GM23248 (cell line): ENCODE results near the gene NIF3L1. TPM values are rescaled to one million over a fixed set of nuclear protein-coding genes. Genes with fewer than 3 reads are reported as not detected.

Experiments used
- DNase-seq: peaks from one replicate; pipeline ENCODE4 v3.0.0-alpha.2; 2015
- H2AFZ ChIP-seq: fragments of 200-600 bp; sonication (generic); 2 replicates; pipeline ENCODE4 v1.6.1; 2016; ENCODE audit warnings: antibody characterized with exemption
- H3F3A ChIP-seq: fragments of 200-600 bp; sonication (generic); 2 replicates; pipeline ENCODE4 v1.6.1; 2016; ENCODE audit warnings: mild to moderate bottlenecking, antibody characterized with exemption, mixed run types; ENCODE audit not compliant: insufficient read depth
- H3K27ac ChIP-seq: fragments of 200-600 bp; sonication (generic); 2 replicates; pipeline ENCODE4 v1.5.1; 2016; ENCODE audit warnings: mild to moderate bottlenecking
- H3K27me3 ChIP-seq: fragments of 200-600 bp; sonication (generic); replicated peaks from 2 replicates; pipeline ENCODE4 v1.6.1; 2016; ENCODE audit warnings: mild to moderate bottlenecking; ENCODE audit not compliant: insufficient read depth
- H3K36me3 ChIP-seq: fragments of 200-600 bp; sonication (generic); 2 replicates; pipeline ENCODE4 v1.6.1; 2016; ENCODE audit warnings: low read depth, mild to moderate bottlenecking
- H3K4me1 ChIP-seq: fragments of 200-600 bp; sonication (generic); 2 replicates; pipeline ENCODE4 v1.6.1; 2016; ENCODE audit warnings: mild to moderate bottlenecking; ENCODE audit not compliant: insufficient read depth
- H3K4me2 ChIP-seq: fragments of 200-600 bp; sonication (generic); one replicate; pipeline ENCODE4 v1.6.1; 2016; ENCODE audit warnings: mild to moderate bottlenecking; ENCODE audit not compliant: unreplicated experiment
- H3K4me3 ChIP-seq: fragments of 200-600 bp; sonication (generic); 2 replicates; pipeline ENCODE4 v1.5.1; 2016; ENCODE audit warnings: mild to moderate bottlenecking
- H3K79me2 ChIP-seq: fragments of 200-600 bp; sonication (generic); 2 replicates; pipeline ENCODE4 v1.6.1; 2016; ENCODE audit warnings: mild to moderate bottlenecking; ENCODE audit not compliant: insufficient read depth
- H3K9ac ChIP-seq: fragments of 200-600 bp; sonication (generic); 2 replicates; pipeline ENCODE4 v1.6.1; 2016; ENCODE audit warnings: mild to moderate bottlenecking
- H3K9me2 ChIP-seq: fragments of 200-600 bp; sonication (generic); 2 replicates; pipeline ENCODE4 v1.6.1; 2016; ENCODE audit warnings: mixed run types, mild to moderate bottlenecking, moderate library complexity; ENCODE audit not compliant: insufficient read depth
- H3K9me3 ChIP-seq: fragments of 200-600 bp; sonication (generic); one replicate; pipeline ENCODE4 v1.6.1; 2017; ENCODE audit warnings: low read depth
- H4K20me1 ChIP-seq: fragments of 200-600 bp; sonication (generic); 2 replicates; pipeline ENCODE4 v1.6.0; 2016; ENCODE audit not compliant: insufficient read depth
- EZH2 ChIP-seq: fragments of 200-600 bp; sonication (generic); IDR thresholded peaks from 2 replicates; pipeline ENCODE4 v1.6.1; 2018; ENCODE audit warnings: antibody characterized with exemption, mild to moderate bottlenecking; ENCODE audit not compliant: insufficient read depth, poor library complexity, severe bottlenecking
- EZH2phosphoT487 ChIP-seq: fragments of 200-600 bp; sonication (generic); IDR thresholded peaks from 2 replicates; pipeline ENCODE4 v1.6.1; 2018; ENCODE audit warnings: antibody characterized with exemption, moderate library complexity, mild to moderate bottlenecking, low read depth; ENCODE audit not compliant: insufficient read depth
- WGBS, 2 experiments: methylation state at CpG; one replicate each; pipeline ENCODE4 v1.1.6; 2015 to 2017; ENCODE audit warnings: low lambda C conversion rate in 2 of 2, low coverage in 1 of 2; ENCODE audit errors: missing lambda C conversion rate in 2 of 2; 5-methylcytosine and 5-hydroxymethylcytosine counted together
- in situ Hi-C: fragments of 300-500 bp; cut with MboI; formaldehyde crosslinking; loops from 2 replicates; pipeline ENCODE4 v1.15.0; 2020
- polyA plus RNA-seq: library from polyadenylated mRNA; unstranded; fragments of >200 nt; fragmentation: Nextera tagmentation; extraction: Ambion mirVana; gene quantifications from 2 replicates; pipeline ENCODE4 v1.2.1, GENCODE V29; 2016
- small RNA-seq: library from RNA; depleted of rRNA; stranded (forward); fragments of <200 nt; gene quantifications from one replicate; pipeline ENCODE3, GENCODE V24; 2014; ENCODE audit warnings: low read depth, low replicate concordance
- total RNA-seq: library from RNA; depleted of rRNA; stranded (reverse); fragments of >200 nt; shearing (Covaris generic); gene quantifications from 2 replicates; pipeline ENCODE4 v1.2.3, GENCODE V29; 2014; rRNA removed

Gene NIF3L1
- total and polyA plus RNA-seq, 2 experiments from 2014 or later: 21.5 to 26.7 TPM

DNA sequence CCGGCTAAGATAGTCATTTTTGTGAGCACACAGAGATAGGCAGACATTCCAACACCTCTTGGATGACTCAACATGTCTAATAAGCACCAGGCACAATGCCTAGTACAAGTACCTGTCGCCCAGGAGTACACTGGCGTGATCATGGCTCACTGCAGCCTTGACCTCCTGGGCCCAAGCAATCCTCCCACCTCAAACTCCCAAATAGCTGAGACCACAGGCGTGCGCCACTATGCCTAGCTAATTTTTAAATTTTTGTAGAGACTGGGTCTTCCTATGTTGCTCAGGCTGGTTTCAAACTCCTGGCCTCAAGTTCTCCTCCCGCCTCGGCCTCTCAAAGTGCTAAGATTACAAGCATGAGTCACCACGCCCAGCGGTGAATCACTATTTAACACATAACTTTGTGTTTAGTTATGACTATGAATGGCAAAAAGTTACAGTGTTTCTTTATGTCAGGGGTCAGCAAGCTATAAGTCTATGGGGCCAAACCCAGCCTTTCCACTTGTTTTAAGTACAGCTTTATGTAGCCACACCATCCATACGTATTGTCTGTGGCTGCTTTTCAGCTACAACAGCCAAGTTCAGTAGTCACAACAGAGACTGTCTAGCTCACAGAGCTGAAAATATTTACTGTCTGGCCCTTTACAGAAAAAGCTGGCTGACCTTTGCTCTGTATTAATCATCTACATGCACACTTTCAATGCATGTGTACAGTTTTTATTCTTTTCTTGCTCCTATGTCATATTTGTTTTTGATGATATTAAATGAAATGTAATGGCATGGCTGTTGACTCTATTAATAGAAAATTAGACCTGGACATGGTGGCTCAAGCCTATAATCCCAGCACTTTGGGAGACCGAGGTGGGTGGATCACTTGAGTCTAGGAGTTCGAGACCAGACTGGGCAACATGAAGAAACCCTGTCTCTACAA lies 55.6 kb downstream of the NIF3L1 start:
- H3K9ac ChIP-seq: peak overlapping the region; percentile 14; the same call in 1 of the 2 replicates
- no peak overlapping the region for H3K4me3 ChIP-seq
- TF ChIP-seq EZH2 (no peak), EZH2phosphoT487 (no peak)
- peaks cover 33% of the 10 kb centered on the region for H3K36me3 ChIP-seq
- DNase-seq: peak; percentile 94
- no peak overlapping the region for H2AFZ ChIP-seq
- no peaks in the 10 kb centered on the region for H3K27me3 ChIP-seq
- H3K9me3 ChIP-seq: no peaks in the 10 kb centered on the region
- H4K20me1 ChIP-seq: no peaks in the 10 kb centered on the region
- H3F3A ChIP-seq: peaks cover 33% of the 10 kb centered on the region
- WGBS, 2 experiments: 45 to 47% methylated on average over 12 of the region's 12 CpGs
- peak overlapping the region; percentile 70 for H3K27ac ChIP-seq
- peaks cover 24% of the 10 kb centered on the region for H3K4me1 ChIP-seq
- H3K4me2 ChIP-seq: peak overlapping the region; percentile 23
- H3K9me2 ChIP-seq: no peaks in the 10 kb centered on the region
- no peaks in the 10 kb centered on the region for H3K79me2 ChIP-seq
- in situ Hi-C loops: no loop called here

DNA sequence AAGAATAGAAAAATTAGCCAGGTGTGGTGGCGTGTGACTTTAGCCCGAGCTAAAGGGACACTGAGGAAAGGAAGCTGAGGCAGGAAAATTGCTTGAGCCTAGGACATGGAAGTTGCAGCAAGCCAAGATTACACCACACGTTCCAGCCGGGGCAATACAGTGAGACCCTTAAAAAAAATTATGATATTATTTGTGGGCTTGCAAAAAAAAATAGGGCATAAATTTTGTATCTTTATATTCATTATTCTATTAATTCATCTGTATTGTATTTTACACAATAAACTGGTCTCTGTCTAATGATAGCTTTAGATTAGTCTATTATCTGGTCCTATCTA lies 56.2 kb downstream of the NIF3L1 start:
- Histone ChIP-seq H3K9ac (peak overlapping the region; percentile 14; the same call in 1 of the 2 replicates), H3K4me2 (peak overlapping the region; percentile 23)
- DNase-seq: no peak

DNA sequence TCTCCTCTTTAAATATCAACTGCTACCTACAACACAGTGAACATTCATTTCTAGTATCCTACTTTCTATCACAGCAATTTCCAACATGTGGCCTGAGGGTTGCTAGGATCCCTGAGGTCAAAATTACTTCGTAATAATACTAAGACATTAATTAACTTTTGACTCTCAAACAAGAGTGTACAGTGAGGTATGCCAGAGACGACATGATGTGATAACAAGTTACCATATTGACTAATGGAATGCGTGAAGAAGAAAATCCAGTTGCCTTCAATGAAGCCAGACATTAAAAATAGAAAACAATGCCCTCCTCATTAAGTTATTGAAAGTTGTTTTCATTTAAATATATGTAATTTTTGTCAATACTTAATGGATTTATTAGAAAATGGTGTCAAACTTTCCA lies 61.2 kb downstream of the NIF3L1 start:
- Histone ChIP-seq H3K27me3 (no peaks in the 10 kb centered on the region), H3K4me3 (no peak overlapping the region), H3K79me2 (no peaks in the 10 kb centered on the region; the same call in 1 of the 2 replicates), H2AFZ (no peak overlapping the region), H3K27ac (no peak overlapping the region), H3K4me2 (no peak overlapping the region), H3F3A (peaks cover 20% of the 10 kb centered on the region; the same call in 1 of the 2 replicates), H3K36me3 (peaks cover 41% of the 10 kb centered on the region), H3K9me3 (no peaks in the 10 kb centered on the region), H3K4me1 (peaks cover 5% of the 10 kb centered on the region), H4K20me1 (no peaks in the 10 kb centered on the region), H3K9me2 (no peaks in the 10 kb centered on the region), H3K9ac (no peak overlapping the region)
- DNase-seq: no peak
- TF ChIP-seq EZH2phosphoT487 (no peak), EZH2 (no peak)
- in situ Hi-C loops: no loop called here
- 83 to 87% methylated on average over 3 of the region's 3 CpGs for WGBS, 2 experiments

More for the DNA sequence above, 56.2 kb downstream of the NIF3L1 start:
- WGBS, 2 experiments: 95 to 97% methylated on average over 4 of the region's 4 CpGs
- Histone ChIP-seq H3K4me1 (peaks cover 24% of the 10 kb centered on the region), H3F3A (peaks cover 33% of the 10 kb centered on the region), H2AFZ (no peak overlapping the region), H3K27ac (peak overlapping the region; percentile 70), H3K36me3 (peaks cover 27% of the 10 kb centered on the region), H3K9me2 (no peaks in the 10 kb centered on the region), H3K9me3 (no peaks in the 10 kb centered on the region), H3K4me3 (no peak overlapping the region), H4K20me1 (no peaks in the 10 kb centered on the region), H3K27me3 (no peaks in the 10 kb centered on the region), H3K79me2 (no peaks in the 10 kb centered on the region)
- in situ Hi-C loops: no loop called here
- no peak for TF ChIP-seq EZH2phosphoT487
- TF ChIP-seq EZH2: no peak

Small RNA genes lying within 50 kb of the gene (small RNA-seq; reads per million reads assigned to genes)
- not detected for gene RF00019
- gene RNA5SP115: not detected
- not detected for gene RNU6-312P
- gene RNU6-762P: not detected

Other genes starting within 250 kb of the NIF3L1 start
- gene BZW1, start 77.5 kb upstream of the NIF3L1 start, total RNA-seq: 415 and 596 TPM in 2 replicates
- 365 and 366 TPM in 2 replicates for gene BZW1, start 77.5 kb upstream of the NIF3L1 start, polyA plus RNA-seq
- gene CLK1, start 24.7 kb upstream of the NIF3L1 start, total RNA-seq: 32.4 and 52.7 TPM in 2 replicates
- gene CLK1, start 24.7 kb upstream of the NIF3L1 start, polyA plus RNA-seq: 30.0 and 33.5 TPM in 2 replicates
- 39.6 and 53.2 TPM in 2 replicates for gene PPIL3, start 294 bp upstream of the NIF3L1 start, total RNA-seq
- 37.8 and 41.6 TPM in 2 replicates for gene PPIL3, start 294 bp upstream of the NIF3L1 start, polyA plus RNA-seq
- gene ORC2, start 74.3 kb downstream of the NIF3L1 start, total RNA-seq: 8.1 and 8.8 TPM in 2 replicates
- gene ORC2, start 74.3 kb downstream of the NIF3L1 start, polyA plus RNA-seq: 5.4 and 8.0 TPM in 2 replicates
- 5.7 and 12.0 TPM in 2 replicates for gene HYCC2, start 182.3 kb downstream of the NIF3L1 start, total RNA-seq
- 6.5 and 7.0 TPM in 2 replicates for gene HYCC2, start 182.3 kb downstream of the NIF3L1 start, polyA plus RNA-seq
- 31.0 and 51.3 TPM in 2 replicates for gene NDUFB3, start 182.6 kb downstream of the NIF3L1 start, total RNA-seq
- 253 and 262 TPM in 2 replicates for gene NDUFB3, start 182.6 kb downstream of the NIF3L1 start, polyA plus RNA-seq
- 47.2 and 64.7 TPM in 2 replicates for gene CFLAR, start 226.8 kb downstream of the NIF3L1 start, total RNA-seq
- 43.6 and 46.1 TPM in 2 replicates for gene CFLAR, start 226.8 kb downstream of the NIF3L1 start, polyA plus RNA-seq